GM23338 (cell line): ENCODE data around the gene MYO1E.

Experiments
- CREB1 ChIP-seq: fragments of 250-450 bp; sonication (Bioruptor Pico); IDR thresholded peaks from 2 replicates; pipeline ENCODE4 v1.5.0; 2020; ENCODE audit warnings: low read depth, mild to moderate bottlenecking, moderate library complexity
- EZH2 ChIP-seq: fragments of 200-600 bp; sonication (generic); IDR thresholded peaks from one replicate; pipeline ENCODE4 v1.8.0; 2017; ENCODE audit warnings: antibody characterized with exemption, mild to moderate bottlenecking, low read depth; ENCODE audit not compliant: unreplicated experiment
- EZH2phosphoT487 ChIP-seq: fragments of 200-600 bp; sonication (generic); IDR thresholded peaks from one replicate; pipeline ENCODE4 v1.8.1; 2018; ENCODE audit warnings: antibody characterized with exemption; ENCODE audit not compliant: unreplicated experiment
- JUNB ChIP-seq: IDR thresholded peaks from one replicate; pipeline ENCODE4 v1.6.1; 2016; ENCODE audit warnings: antibody characterized with exemption; ENCODE audit not compliant: unreplicated experiment
- NANOG ChIP-seq: IDR thresholded peaks from 2 replicates; pipeline ENCODE4 v1.6.1; 2016; ENCODE audit warnings: antibody characterized with exemption, borderline replicate concordance
- POLR2AphosphoS5 ChIP-seq: IDR thresholded peaks from 2 replicates; pipeline ENCODE4 v1.6.1; 2016; ENCODE audit warnings: antibody characterized with exemption, low read depth
- STAT1 ChIP-seq: IDR thresholded peaks from one replicate; pipeline ENCODE4 v1.6.1; 2016; ENCODE audit warnings: antibody characterized with exemption; ENCODE audit not compliant: unreplicated experiment
- ZNF331 ChIP-seq: fragments of 250-450 bp; sonication (Bioruptor Pico); IDR thresholded peaks from 2 replicates; pipeline ENCODE4 v1.5.0; 2020; ENCODE audit warnings: low read depth, mild to moderate bottlenecking, moderate library complexity
- TF ChIP-seq, protein P1 (sequence below), 2 experiments: fragments of 200-600 bp in 1 of 2; sonication (generic) in 1 of 2; conservative IDR thresholded peaks; 2 replicates each; pipeline versions ENCODE4 v1.5.1 to v1.6.1; 2016 to 2017; ENCODE audit warnings: antibody characterized with exemption in 2 of 2, low read depth in 2 of 2, mild to moderate bottlenecking in 2 of 2, moderate library complexity in 1 of 2
- TF ChIP-seq, protein P2 (sequence below): IDR thresholded peaks from one replicate; pipeline ENCODE4 v1.6.1; 2018; ENCODE audit warnings: antibody characterized with exemption; ENCODE audit not compliant: unreplicated experiment
- TF ChIP-seq, protein P3 (sequence below): IDR thresholded peaks from 2 replicates; pipeline ENCODE4 v1.6.1; 2016; ENCODE audit warnings: antibody characterized with exemption

DNA sequence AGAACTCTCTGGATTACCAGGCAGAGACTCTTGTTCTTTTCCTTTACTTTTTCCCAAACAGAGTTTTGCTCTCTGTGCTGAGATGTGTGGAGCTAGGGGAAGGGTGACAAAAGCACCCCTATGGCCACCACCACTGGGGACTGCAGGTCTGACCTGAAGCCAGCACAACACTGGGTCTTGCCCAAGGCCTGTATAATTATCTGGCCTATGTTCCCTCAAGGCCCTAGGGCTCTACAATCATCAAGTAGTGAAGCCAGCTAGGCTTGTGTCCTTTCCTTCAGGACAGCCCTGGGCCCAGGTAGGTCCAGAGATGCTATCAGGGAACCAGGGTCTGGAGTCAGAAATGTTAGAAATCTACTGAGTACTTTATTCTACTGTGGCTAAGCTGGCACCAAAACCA lies 28.4 kb downstream of the MYO1E start:
- TF ChIP-seq POLR2AphosphoS5 = no peak
- TF ChIP-seq, protein P1, sequence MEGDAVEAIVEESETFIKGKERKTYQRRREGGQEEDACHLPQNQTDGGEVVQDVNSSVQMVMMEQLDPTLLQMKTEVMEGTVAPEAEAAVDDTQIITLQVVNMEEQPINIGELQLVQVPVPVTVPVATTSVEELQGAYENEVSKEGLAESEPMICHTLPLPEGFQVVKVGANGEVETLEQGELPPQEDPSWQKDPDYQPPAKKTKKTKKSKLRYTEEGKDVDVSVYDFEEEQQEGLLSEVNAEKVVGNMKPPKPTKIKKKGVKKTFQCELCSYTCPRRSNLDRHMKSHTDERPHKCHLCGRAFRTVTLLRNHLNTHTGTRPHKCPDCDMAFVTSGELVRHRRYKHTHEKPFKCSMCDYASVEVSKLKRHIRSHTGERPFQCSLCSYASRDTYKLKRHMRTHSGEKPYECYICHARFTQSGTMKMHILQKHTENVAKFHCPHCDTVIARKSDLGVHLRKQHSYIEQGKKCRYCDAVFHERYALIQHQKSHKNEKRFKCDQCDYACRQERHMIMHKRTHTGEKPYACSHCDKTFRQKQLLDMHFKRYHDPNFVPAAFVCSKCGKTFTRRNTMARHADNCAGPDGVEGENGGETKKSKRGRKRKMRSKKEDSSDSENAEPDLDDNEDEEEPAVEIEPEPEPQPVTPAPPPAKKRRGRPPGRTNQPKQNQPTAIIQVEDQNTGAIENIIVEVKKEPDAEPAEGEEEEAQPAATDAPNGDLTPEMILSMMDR (conservative IDR thresholded peaks at IDR 0.05; ENCODE audit: low read depth in 2 of 2) = no peak
- TF ChIP-seq CREB1 (CRISPR knock-in tag) = no peak
- no peak for TF ChIP-seq EZH2phosphoT487
- TF ChIP-seq, protein P2, sequence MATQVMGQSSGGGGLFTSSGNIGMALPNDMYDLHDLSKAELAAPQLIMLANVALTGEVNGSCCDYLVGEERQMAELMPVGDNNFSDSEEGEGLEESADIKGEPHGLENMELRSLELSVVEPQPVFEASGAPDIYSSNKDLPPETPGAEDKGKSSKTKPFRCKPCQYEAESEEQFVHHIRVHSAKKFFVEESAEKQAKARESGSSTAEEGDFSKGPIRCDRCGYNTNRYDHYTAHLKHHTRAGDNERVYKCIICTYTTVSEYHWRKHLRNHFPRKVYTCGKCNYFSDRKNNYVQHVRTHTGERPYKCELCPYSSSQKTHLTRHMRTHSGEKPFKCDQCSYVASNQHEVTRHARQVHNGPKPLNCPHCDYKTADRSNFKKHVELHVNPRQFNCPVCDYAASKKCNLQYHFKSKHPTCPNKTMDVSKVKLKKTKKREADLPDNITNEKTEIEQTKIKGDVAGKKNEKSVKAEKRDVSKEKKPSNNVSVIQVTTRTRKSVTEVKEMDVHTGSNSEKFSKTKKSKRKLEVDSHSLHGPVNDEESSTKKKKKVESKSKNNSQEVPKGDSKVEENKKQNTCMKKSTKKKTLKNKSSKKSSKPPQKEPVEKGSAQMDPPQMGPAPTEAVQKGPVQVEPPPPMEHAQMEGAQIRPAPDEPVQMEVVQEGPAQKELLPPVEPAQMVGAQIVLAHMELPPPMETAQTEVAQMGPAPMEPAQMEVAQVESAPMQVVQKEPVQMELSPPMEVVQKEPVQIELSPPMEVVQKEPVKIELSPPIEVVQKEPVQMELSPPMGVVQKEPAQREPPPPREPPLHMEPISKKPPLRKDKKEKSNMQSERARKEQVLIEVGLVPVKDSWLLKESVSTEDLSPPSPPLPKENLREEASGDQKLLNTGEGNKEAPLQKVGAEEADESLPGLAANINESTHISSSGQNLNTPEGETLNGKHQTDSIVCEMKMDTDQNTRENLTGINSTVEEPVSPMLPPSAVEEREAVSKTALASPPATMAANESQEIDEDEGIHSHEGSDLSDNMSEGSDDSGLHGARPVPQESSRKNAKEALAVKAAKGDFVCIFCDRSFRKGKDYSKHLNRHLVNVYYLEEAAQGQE = no peak
- TF ChIP-seq EZH2 = no peak
- TF ChIP-seq STAT1 = no peak
- TF ChIP-seq, protein P3, sequence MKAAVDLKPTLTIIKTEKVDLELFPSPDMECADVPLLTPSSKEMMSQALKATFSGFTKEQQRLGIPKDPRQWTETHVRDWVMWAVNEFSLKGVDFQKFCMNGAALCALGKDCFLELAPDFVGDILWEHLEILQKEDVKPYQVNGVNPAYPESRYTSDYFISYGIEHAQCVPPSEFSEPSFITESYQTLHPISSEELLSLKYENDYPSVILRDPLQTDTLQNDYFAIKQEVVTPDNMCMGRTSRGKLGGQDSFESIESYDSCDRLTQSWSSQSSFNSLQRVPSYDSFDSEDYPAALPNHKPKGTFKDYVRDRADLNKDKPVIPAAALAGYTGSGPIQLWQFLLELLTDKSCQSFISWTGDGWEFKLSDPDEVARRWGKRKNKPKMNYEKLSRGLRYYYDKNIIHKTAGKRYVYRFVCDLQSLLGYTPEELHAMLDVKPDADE = no peak
- TF ChIP-seq JUNB = no peak
- TF ChIP-seq ZNF331 = no peak
- TF ChIP-seq NANOG = no peak
